OCI-LY3 (cell line): ENCODE results near the gene ECI2.

Experiments
- CTCF ChIP-seq: fragments of 200-600, 300-600 bp; sonication (generic); IDR thresholded peaks from 2 replicates; pipeline ENCODE4 v1.5.1; 2014; ENCODE audit warnings: antibody characterized with exemption, low read length, low read depth
- EZH2phosphoT487 ChIP-seq: fragments of 200-600 bp; shearing (Covaris generic); IDR thresholded peaks from 2 replicates; pipeline ENCODE4 v1.6.1; 2018; ENCODE audit warnings: antibody characterized with exemption, mixed run types, low read depth

- TF ChIP-seq EZH2phosphoT487, result no peak
- no peak for TF ChIP-seq CTCF
Observed at GRCh38 chr6:4091941-4092340, 43.4 kb downstream of the ECI2 start.
